Measurements from ENCODE around the gene MRPL18.

DNA sequence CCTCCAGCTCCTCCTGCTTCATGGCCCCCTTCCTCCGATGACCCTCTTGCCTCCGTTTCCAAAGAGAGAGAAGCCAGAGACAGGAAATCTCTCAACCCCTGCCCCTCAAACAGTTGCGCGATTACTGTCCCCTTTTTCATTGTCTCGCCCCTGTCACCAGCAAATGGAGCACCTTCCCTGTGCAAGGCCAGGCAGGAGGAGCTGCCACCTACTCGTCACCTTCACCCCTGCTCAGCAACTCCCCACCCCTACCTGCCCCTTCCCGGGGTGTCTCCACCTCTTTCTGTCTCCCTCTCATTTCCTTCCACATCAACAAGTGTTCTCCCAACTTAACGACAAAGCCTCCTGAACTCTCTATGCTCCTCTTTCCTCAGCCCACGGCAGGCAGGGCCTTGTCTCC lies 23.5 kb downstream of the MRPL18 start:
- TF ChIP-seq, protein P1, sequence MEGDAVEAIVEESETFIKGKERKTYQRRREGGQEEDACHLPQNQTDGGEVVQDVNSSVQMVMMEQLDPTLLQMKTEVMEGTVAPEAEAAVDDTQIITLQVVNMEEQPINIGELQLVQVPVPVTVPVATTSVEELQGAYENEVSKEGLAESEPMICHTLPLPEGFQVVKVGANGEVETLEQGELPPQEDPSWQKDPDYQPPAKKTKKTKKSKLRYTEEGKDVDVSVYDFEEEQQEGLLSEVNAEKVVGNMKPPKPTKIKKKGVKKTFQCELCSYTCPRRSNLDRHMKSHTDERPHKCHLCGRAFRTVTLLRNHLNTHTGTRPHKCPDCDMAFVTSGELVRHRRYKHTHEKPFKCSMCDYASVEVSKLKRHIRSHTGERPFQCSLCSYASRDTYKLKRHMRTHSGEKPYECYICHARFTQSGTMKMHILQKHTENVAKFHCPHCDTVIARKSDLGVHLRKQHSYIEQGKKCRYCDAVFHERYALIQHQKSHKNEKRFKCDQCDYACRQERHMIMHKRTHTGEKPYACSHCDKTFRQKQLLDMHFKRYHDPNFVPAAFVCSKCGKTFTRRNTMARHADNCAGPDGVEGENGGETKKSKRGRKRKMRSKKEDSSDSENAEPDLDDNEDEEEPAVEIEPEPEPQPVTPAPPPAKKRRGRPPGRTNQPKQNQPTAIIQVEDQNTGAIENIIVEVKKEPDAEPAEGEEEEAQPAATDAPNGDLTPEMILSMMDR (IDR thresholded peaks at IDR 0.05; ENCODE audit: low read depth, low read length) = no peak
- TF ChIP-seq EZH2phosphoT487 (IDR thresholded peaks at IDR 0.05; ENCODE audit: low read depth) = no peak
